Measurements from ENCODE around the gene PPP1R14C. TPM values are rescaled to one million over a fixed set of nuclear protein-coding genes. Genes with fewer than 3 reads are reported as not detected.

Gene PPP1R14C
- total RNA-seq, 4 donors from 2014 or later, result 34.7 to 102 (median 79.7) TPM

DNA sequence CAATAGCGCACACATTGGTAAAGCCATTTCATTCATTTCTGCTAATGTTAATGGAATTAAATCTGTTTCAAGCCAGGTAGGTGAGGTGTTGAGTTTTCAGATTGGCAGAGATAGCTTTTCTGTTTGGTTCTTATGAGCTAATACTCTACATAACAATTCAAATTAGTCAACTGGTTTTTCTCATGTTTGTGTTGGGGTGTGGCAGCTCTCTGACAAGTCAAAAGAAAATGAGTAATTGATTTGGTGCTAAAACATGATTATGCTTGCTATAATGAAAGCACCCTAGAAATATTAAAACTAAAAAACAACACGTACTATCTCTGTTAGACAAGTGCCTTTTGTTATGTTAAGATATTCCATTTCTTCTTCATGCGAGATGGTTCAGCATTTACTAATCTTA is 13.6 kb downstream of the PPP1R14C start:
- Histone ChIP-seq H3K27ac (no peak overlapping the region), H3K4me1 (peaks cover 21 to 31% of the 10 kb centered on the region in 2 donors), H3K9me3 (no peaks in the 10 kb centered on the region), H3K36me3 (no peaks in the 10 kb centered on the region), H3K27me3 (no peaks in the 10 kb centered on the region), H3K4me3 (replicated peaks in 1 of 3) (no peak overlapping the region)
- DNase-seq, result no peak
- 92 to 95% methylated on average over 3 of the region's 3 CpGs for WGBS, 2 donors
- no peak for TF ChIP-seq POLR2A (IDR thresholded peaks at IDR 0.05)
- TF ChIP-seq, protein P1, sequence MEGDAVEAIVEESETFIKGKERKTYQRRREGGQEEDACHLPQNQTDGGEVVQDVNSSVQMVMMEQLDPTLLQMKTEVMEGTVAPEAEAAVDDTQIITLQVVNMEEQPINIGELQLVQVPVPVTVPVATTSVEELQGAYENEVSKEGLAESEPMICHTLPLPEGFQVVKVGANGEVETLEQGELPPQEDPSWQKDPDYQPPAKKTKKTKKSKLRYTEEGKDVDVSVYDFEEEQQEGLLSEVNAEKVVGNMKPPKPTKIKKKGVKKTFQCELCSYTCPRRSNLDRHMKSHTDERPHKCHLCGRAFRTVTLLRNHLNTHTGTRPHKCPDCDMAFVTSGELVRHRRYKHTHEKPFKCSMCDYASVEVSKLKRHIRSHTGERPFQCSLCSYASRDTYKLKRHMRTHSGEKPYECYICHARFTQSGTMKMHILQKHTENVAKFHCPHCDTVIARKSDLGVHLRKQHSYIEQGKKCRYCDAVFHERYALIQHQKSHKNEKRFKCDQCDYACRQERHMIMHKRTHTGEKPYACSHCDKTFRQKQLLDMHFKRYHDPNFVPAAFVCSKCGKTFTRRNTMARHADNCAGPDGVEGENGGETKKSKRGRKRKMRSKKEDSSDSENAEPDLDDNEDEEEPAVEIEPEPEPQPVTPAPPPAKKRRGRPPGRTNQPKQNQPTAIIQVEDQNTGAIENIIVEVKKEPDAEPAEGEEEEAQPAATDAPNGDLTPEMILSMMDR (IDR thresholded peaks at IDR 0.05), result no peak
- intact Hi-C loops (cut with DNase I), result no loop called here

- Histone ChIP-seq H3K4me1 (peaks cover 19 to 29% of the 10 kb centered on the region in 2 donors), H3K36me3 (no peaks in the 10 kb centered on the region), H3K9me3 (no peaks in the 10 kb centered on the region), H3K4me3 (replicated peaks in 1 of 3) (no peak overlapping the region), H3K27ac (no peak overlapping the region), H3K27me3 (no peaks in the 10 kb centered on the region)
- no peak for DNase-seq
- intact Hi-C loops (cut with DNase I), result no loop called here
- no peak for TF ChIP-seq POLR2A (IDR thresholded peaks at IDR 0.05)
- WGBS, 2 donors, result 76 to 82% methylated on average over 1 of the region's 1 CpG
Measured at GRCh38 chr6:150157081-150157480, 14.2 kb downstream of the PPP1R14C start.

DNA sequence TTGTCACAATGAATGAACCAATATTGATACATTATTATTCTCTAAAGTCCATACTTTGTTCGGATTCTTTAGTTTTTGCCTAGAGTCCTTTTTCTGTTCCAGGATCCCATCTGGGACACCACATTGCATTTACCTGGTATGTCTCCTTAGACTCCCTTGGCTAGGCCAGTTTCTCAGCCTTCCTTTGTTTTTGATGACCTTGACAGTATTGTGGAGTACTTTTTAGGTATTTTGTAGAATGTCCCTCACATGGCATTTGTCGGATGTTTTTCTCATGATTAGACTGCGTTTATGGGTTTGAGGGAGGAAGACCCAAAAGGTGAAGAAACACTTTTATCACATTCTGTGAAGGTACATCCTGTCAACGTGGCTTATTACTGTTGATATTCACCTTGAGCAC is 16.9 kb downstream of the PPP1R14C start:
- no peak for DNase-seq
- Histone ChIP-seq H3K27me3 (no peaks in the 10 kb centered on the region), H3K9me3 (no peaks in the 10 kb centered on the region), H3K4me3 (replicated peaks in 1 of 3) (no peak overlapping the region), H3K27ac (no peak overlapping the region), H3K4me1 (peaks cover 0 to 4% of the 10 kb centered on the region in 2 donors), H3K36me3 (no peaks in the 10 kb centered on the region)
- intact Hi-C loops (cut with DNase I), result no loop called here
- TF ChIP-seq POLR2A (IDR thresholded peaks at IDR 0.05), result no peak
- TF ChIP-seq, protein P1 (IDR thresholded peaks at IDR 0.05), result no peak
- 81 to 83% methylated on average over 4 of the region's 4 CpGs for WGBS, 2 donors

GRCh38 chr6:150163970-150164369 is 21.1 kb downstream of the PPP1R14C start:
- DNase-seq, result no peak
- peaks cover 5 to 12% of the 10 kb centered on the region in 2 donors for H3K4me1 ChIP-seq
- no peaks in the 10 kb centered on the region for H3K9me3 ChIP-seq
- TF ChIP-seq POLR2A (IDR thresholded peaks at IDR 0.05), result no peak
- TF ChIP-seq, protein P1 (IDR thresholded peaks at IDR 0.05), result no peak
- H3K27me3 ChIP-seq, result no peaks in the 10 kb centered on the region
- no peaks in the 10 kb centered on the region for H3K36me3 ChIP-seq
- intact Hi-C loops (cut with DNase I), result no loop called here
- WGBS, 2 donors, result 98% methylated on average over 3 of the region's 3 CpGs
- no peak overlapping the region for H3K4me3 ChIP-seq (replicated peaks in 1 of 3)
- H3K27ac ChIP-seq, result no peak overlapping the region

GRCh38 chr6:150165020-150165702 is 22.3 kb downstream of the PPP1R14C start:
- Histone ChIP-seq H3K4me3 (replicated peaks in 1 of 3) (no peak overlapping the region), H3K4me1 (peaks cover 5 to 12% of the 10 kb centered on the region in 2 donors), H3K27me3 (no peaks in the 10 kb centered on the region), H3K27ac (no peak overlapping the region), H3K9me3 (no peaks in the 10 kb centered on the region), H3K36me3 (no peaks in the 10 kb centered on the region)
- intact Hi-C loops (cut with DNase I), result no loop called here
- no peak for DNase-seq
- no peak for TF ChIP-seq POLR2A (IDR thresholded peaks at IDR 0.05)
- TF ChIP-seq, protein P1 (IDR thresholded peaks at IDR 0.05), result no peak
